ENCODE measurements around the gene GSS. TPM values are rescaled to one million over a fixed set of nuclear protein-coding genes. Genes with fewer than 3 reads are reported as not detected.

The GSS gene
- total and polyA plus RNA-seq, 2 of the 8 experiments (the other 6 are each of a cell fraction or from before 2014, with no cell fraction given) = 34.6 to 43.2 TPM

DNA sequence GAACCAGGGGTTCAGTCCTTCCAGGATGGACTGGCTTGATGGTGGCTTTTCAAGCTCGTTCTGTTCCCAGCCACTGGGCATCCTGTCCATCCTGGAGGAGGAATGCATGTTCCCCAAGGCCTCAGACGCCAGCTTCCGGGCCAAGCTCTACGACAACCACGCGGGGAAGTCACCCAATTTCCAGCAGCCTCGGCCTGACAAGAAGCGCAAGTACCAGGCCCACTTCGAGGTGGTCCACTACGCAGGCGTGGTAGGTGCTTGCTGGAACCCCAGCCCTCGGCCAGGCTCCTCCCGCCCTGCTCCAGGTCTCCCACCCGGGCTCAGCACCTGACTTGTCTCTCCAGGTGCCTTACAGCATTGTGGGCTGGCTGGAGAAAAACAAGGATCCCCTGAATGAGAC is 34.1 kb upstream of the GSS start (continued):
- TF ChIP-seq E2F6 (IDR thresholded peaks at IDR 0.05) (no peak), RAD21 (IDR thresholded peaks at IDR 0.05 in 1 of 2, conservative IDR thresholded peaks at IDR 0.05 in 1 of 2; ENCODE audit: low read depth in 2 of 2, low read length in 2 of 2) (no peak), BACH1 (IDR thresholded peaks at IDR 0.05; ENCODE audit: low read length) (no peak), YY1 (IDR thresholded peaks at IDR 0.05; ENCODE audit: low read depth, low read length) (no peak), BCL11A (IDR thresholded peaks at IDR 0.05; ENCODE audit: low read depth in 2 of 2, low read length in 2 of 2) (no peak), SUZ12 (IDR thresholded peaks at IDR 0.05; ENCODE audit: low read length) (no peak), RNF2 (IDR thresholded peaks at IDR 0.05; ENCODE audit: borderline replicate concordance, low read depth, low read length, missing control alignments, poor library complexity, severe bottlenecking) (no peak)

Measured in H1 (cell line).